ENCODE data around the gene RDH5. TPM values are rescaled to one million over a fixed set of nuclear protein-coding genes. Genes with fewer than 3 reads are reported as not detected.

The RDH5 gene
- total and polyA plus RNA-seq, 2 of the 13 experiments (the other 11 are each of a cell fraction or from before 2014, with no cell fraction given) = 2.6 to 5.7 TPM

- peak; percentile 68 for ATAC-seq
- H3K27me3 ChIP-seq (ENCODE audit: control insufficient read depth in 1 of 2, insufficient read depth in 2 of 2, low read length in 2 of 2) = peaks cover 4 to 54% of the 10 kb centered on the region in 2 experiments; a peak in 4 of 5 replicates
- no peaks in the 10 kb centered on the region for H3K79me2 ChIP-seq (ENCODE audit: insufficient read depth, low read length)
- no peak overlapping the region for H2AFZ ChIP-seq (ENCODE audit: low read length)
- no peaks in the 10 kb centered on the region for H3K36me3 ChIP-seq (replicated peaks in 1 of 2; ENCODE audit: control insufficient read depth in 1 of 2, insufficient read depth in 2 of 2, low read length in 2 of 2)
- in situ Hi-C loops (cut with HindIII; ENCODE audit: extremely low pct_ligation_motif_present, low pct_unique_long_range_greater_than_20kb) (no loop called here), intact Hi-C loops (cut with micrococcal nuclease; ENCODE audit: unreplicated experiment) (no loop called here)
- H3K4me2 ChIP-seq (ENCODE audit: low read depth, low read length) = no peak overlapping the region
- no TSS peak for BruUV-seq (replicated peaks)
- no peak overlapping the region for H3K27ac ChIP-seq (ENCODE audit: extremely low read length, insufficient read depth, low read length)
- ChIA-PET CTCF (ENCODE audit: low intra/inter-chr PET ratio, low total read pairs) (no interaction called here), POLR2A (interaction anchor here (1.0 to 3.4 kb wide), 4 partner anchors 11 to 24 kb away, joined by 3 to 14 read pairs (median 5); partner anchors contain the start of genes BLOC1S1, CD63 and RDH5)
- H4K20me1 ChIP-seq (ENCODE audit: insufficient read depth, low read length) = no peaks in the 10 kb centered on the region
- peaks cover 78% of the 10 kb centered on the region for H3K4me1 ChIP-seq (ENCODE audit: insufficient read depth, low read length)
- DNase-seq (ENCODE audit: low spot score) = peak; percentile 68
- WGBS (ENCODE audit: low lambda C conversion rate) = 29% methylated on average over 9 of the region's 9 CpGs
- peak; percentile 74 for FAIRE-seq
- no peaks in the 10 kb centered on the region for H3K9me3 ChIP-seq (ENCODE audit: low read length)
- no peak overlapping the region for H3K4me3 ChIP-seq (replicated peaks in 1 of 3; ENCODE audit: insufficient read depth in 1 of 3, low read depth in 2 of 3, low read length in 3 of 3)
- H3K9ac ChIP-seq (ENCODE audit: insufficient read depth, low read depth, low read length) = no peak overlapping the region
- TF ChIP-seq SUZ12 (IDR thresholded peaks at IDR 0.05; ENCODE audit: low read depth, low read length) (no peak), ZNF691 (CRISPR knock-in tag; IDR thresholded peaks at IDR 0.05; ENCODE audit: borderline replicate concordance, low read depth) (no peak), NR0B2 (CRISPR knock-in tag; IDR thresholded peaks at IDR 0.05) (no peak), SOX13 (IDR thresholded peaks at IDR 0.05) (no peak; the same call in 1 of the 2 replicates), SOX13 (CRISPR knock-in tag; conservative IDR thresholded peaks at IDR 0.05 in 1 of 2, IDR thresholded peaks at IDR 0.05 in 1 of 2) (0 out of 4 replicates have a peak, but pooled peaks of 1 of the 2 experiments have one; percentile 30), GPN1 (CRISPR knock-in tag; IDR thresholded peaks at IDR 0.05; ENCODE audit: borderline replicate concordance) (no peak), MYPOP (CRISPR knock-in tag; IDR thresholded peaks at IDR 0.05) (no peak), BCL3 (CRISPR knock-in tag; IDR thresholded peaks at IDR 0.05) (no peak), ZNF251 (CRISPR knock-in tag; IDR thresholded peaks at IDR 0.05) (no peak), ZNF704 (CRISPR knock-in tag; IDR thresholded peaks at IDR 0.05; ENCODE audit: borderline replicate concordance) (no peak), AHR (CRISPR knock-in tag; IDR thresholded peaks at IDR 0.05) (no peak), HHEX (CRISPR knock-in tag; IDR thresholded peaks at IDR 0.05) (peak; percentile 80), RXRA (CRISPR knock-in tag; IDR thresholded peaks at IDR 0.05) (peak; percentile 18; the same call in 1 of the 2 replicates), ZBTB25 (CRISPR knock-in tag; IDR thresholded peaks at IDR 0.05) (no peak), SCMH1 (CRISPR knock-in tag; IDR thresholded peaks at IDR 0.05; ENCODE audit: borderline replicate concordance) (no peak), KDM3A (CRISPR knock-in tag; IDR thresholded peaks at IDR 0.05; ENCODE audit: low read depth) (no peak), HMG20B (CRISPR knock-in tag; conservative IDR thresholded peaks at IDR 0.05) (0 out of 2 replicates have a peak, but pooled peaks have one; percentile 31)
Measured at GRCh38 chr12:55704824-55705718, 15.1 kb upstream of the RDH5 start.
